Coronary artery (tissue), 2 donors: ENCODE results near the gene PDE9A.
A peak's percentile ranks its signal among the peaks of the same experiment; 100 is the strongest.

ENCODE experiments used
- DNase-seq: peaks from one replicate; pipeline ENCODE4 v3.0.0-alpha.2; 2017; ENCODE audit warnings: low spot score
- H3K27ac ChIP-seq, 2 donors: fragments of 200-600 bp; sonication (generic); one replicate each; pipeline ENCODE4 v1.5.1; 2016 to 2019
- H3K4me3 ChIP-seq: fragments of 200-600 bp; sonication (generic); 2 replicates; pipeline ENCODE4 v1.5.1; 2016; ENCODE audit warnings: mild to moderate bottlenecking, moderate library complexity
- CTCF ChIP-seq: fragments of 200-600 bp; sonication (generic); IDR thresholded peaks from one replicate; pipeline ENCODE4 v1.5.1; 2019; ENCODE audit warnings: antibody characterized with exemption

Gene PDE9A

GRCh38 chr21:42690586-42690985 is 37.2 kb downstream of the PDE9A start:
- Histone ChIP-seq H3K4me3 (no peak overlapping the region), H3K27ac (no peak overlapping the region)
- no peak for DNase-seq
- TF ChIP-seq CTCF = no peak

GRCh38 chr21:42691901-42692559 is 38.6 kb downstream of the PDE9A start:
- DNase-seq = no peak
- H3K4me3 ChIP-seq = no peak overlapping the region
- no peak overlapping the region for H3K27ac ChIP-seq
- no peak for TF ChIP-seq CTCF

GRCh38 chr21:42692688-42693087 is 39.3 kb downstream of the PDE9A start:
- TF ChIP-seq CTCF = no peak
- DNase-seq = no peak
- Histone ChIP-seq H3K4me3 (no peak overlapping the region), H3K27ac (no peak overlapping the region)

- no peak for DNase-seq
- peak overlapping the region in 1 of 2 donors; percentile 58 for H3K27ac ChIP-seq
- no peak for TF ChIP-seq CTCF
- no peak overlapping the region for H3K4me3 ChIP-seq
These were observed 41.6 kb downstream of the PDE9A start for GRCh38 chr21:42694751-42695696.

- H3K4me3 ChIP-seq = no peak overlapping the region
- peak overlapping the region in 1 of 2 donors; percentile 58 for H3K27ac ChIP-seq
- TF ChIP-seq CTCF = no peak
- no peak for DNase-seq
These were observed 42.4 kb downstream of the PDE9A start for GRCh38 chr21:42695697-42696380.

- TF ChIP-seq CTCF = no peak
- Histone ChIP-seq H3K27ac (no peak overlapping the region), H3K4me3 (no peak overlapping the region)
- DNase-seq = no peak
These were observed 43.1 kb downstream of the PDE9A start for GRCh38 chr21:42696501-42697040.
